T1000 (cell line): ENCODE results near the gene DDAH2.
A peak's percentile ranks its signal among the peaks of the same experiment; 100 is the strongest.

Experiments
- DNase-seq: peaks from one replicate; lab custom pipeline; 2025; ENCODE audit warnings: mixed read lengths; lab: John Stamatoyannopoulos, UW

The DDAH2 gene

DNA sequence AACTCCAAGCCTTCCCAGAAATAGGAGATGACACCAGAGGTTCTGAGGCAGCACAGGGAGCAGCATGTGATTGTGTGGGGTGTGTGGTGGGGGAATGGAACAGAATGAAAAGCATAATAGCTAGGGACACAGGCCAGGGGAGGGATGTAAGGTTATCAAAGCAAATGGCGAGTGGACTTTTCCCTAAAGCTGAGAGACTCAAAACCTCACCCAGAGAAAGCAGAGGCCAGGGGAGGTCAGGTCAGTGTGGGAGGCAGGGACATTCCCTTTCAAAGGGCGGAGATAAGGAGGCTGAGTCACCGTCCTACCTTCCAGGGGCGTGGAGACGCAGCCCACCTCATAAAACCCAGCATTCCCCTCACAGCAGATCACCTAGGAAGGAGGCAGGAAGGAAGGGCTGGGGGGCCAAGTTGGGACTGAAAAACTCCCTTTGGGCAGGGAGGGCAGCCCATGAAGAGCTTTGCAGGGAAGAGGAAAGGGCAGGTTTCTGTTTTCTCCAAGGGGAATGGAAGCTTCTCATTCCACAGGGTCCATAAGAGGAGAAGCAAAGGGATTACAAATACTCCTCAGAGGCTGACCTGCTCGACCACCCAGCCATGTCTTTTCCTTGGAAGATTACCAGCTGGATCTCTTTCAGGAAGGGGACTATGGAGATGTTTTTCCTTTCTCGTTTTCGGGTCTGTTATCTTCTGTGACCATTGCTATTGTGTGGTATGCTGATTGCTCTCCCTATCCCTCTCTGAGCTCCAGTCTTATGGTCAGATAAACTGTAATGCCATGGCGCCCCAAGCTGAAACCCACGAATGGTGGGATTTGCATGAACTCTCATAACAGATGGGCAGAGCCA is 38.6 kb downstream of the DDAH2 start:
- no peak for DNase-seq

- no peak for DNase-seq
Observed at GRCh38 chr6:31689249-31690110, 39.6 kb downstream of the DDAH2 start.

DNA sequence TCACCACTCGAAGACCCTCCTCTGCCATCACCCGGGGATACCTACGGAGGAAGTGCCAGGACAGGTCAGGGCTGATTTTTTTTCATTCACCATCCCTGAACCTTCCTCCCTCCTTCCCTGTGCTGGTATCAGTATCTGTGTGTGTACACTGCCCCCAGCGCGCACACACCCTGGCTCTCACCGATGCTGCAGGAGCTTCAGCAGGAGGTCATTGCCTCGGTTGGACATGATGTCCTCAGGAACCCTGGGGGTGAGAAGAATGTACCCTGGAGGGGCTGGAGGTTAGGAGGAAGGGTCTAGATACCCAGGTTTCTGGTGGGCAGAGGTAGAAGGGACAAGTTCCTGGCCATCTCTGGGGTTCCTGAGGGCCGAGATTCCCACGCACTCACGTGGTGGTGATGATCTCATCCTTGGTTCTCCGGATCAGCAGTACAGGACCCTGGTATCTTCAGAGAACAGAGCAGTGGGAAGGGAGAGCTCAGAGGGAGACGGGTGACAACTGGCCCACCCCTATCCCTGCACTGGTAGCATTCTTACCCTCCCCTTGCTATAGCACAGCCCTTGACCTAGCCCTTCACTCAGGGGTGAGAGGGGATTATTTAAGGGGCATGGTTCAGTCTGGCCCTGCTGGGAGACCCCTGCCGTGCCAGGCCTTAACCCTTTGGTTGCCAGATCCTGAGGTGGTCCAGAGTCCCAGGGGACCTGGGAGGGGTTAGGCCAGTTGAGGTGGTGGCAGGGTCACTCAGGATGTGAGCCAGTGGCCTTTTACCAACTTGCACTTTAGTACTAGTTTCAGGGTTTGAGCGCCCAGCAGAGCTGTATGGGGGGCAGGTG is 41.0 kb downstream of the DDAH2 start:
- no peak for DNase-seq

DNA sequence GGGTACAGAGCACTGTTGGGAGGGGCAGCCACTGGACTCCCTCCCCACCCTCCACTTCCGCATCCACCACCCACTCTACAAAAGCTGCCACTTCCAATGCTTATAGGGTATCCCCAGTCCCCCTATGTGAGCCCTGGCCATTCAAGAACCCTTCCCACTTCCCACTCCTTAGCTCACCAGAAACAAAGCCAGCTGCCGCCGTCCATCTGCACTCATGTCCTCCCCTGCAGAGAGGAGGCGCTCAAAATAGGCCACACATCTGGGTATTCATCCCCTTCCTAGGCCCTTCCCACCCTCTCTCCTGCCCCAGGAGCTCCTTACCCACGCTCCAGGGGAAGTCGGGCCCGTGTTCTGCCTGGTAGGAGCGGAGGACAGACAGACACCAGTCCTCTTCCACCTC is 41.8 kb downstream of the DDAH2 start:
- DNase-seq, result no peak

DNA sequence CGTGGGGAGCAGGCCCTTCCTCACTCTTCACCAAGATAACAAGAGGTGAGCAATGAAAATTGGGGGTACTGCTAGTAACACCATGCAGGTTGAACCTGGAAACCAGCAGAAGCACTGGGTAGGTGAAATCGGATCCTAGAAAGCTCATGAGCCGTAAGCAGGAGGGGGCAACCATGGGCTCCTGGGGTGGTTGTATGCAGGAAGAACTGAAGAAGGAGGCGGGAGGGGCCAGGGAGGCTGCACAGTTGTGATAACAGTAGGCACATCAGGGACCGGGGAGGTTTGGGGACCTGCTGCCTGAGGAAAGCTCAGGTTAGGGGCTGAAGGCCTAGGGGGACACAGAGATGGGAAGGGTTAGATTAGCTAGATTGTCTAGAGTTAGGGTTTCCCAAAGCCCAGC is 42.6 kb downstream of the DDAH2 start:
- no peak for DNase-seq

- DNase-seq, result no peak
Observed at GRCh38 chr6:31683591-31683990, 45.5 kb downstream of the DDAH2 start.

GRCh38 chr6:31681135-31681671 is 47.9 kb downstream of the DDAH2 start:
- no peak for DNase-seq

DNA sequence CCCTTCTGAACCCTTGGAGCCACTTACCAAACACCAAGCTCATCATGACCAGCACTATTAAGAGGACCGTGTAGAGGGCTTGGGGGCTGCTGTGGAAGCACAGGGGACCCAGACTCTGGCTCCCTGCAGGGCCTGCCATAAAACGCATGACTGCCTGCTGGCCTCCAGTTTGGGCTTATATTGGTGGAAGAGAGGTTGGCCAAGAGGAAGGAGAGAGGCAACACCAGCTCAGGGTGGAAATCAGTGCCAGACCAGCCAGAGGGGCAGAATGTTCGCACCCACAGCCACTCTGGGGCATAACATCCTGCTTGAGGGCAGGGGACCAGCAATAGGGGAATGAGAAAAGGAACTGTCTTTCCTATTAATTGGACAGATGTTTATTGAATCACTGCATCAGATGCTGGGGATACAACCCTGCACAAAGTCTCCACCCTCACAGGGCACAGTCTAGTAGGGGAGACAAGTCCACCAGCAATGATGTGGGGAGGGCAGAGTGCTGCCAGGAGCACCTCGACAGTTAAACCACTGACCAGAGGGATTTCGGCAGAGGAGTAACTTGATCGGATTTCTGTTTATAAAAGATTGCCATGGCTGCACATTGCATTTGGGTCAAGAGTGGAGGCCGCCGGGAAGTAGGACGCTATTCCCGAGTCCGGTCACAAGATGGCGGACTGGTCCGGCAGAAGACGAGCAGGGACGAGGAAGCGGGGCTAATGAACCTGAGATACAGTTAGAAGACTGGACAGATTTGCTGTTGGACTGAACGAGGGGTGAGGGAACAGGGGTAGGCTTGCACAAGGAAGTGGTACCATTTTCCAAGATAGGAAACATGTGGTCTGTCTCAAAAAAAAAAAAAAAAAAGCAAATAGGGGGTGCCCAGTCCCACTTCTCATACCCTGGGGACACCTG is 48.6 kb downstream of the DDAH2 start, which contains the start of gene LY6G5C:
Gene LY6G5C (minus strand): TSS at position 842 of the 909 bp plus-strand sequence. CDS start 694 bp downstream, at position 148.
- DNase-seq, result peak; percentile 78

DNA sequence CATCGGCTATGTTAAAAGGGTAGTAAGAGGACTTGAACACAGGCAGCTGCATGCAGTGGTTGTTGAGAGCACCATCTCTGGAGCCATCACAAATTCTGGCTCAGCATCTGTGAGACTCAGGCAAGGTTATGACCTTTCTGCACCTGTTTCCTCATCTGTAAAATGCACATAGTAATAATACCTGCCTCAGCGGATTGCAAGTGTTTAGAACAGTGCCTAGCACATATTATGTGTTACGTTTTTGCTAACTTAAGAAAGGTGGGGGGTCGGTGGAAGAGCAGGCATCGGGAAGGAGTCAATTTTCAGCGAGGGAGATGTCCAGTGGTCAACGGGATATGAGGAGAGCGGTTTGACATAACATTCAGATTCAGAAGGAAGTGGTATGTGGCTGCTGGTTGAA is 51.1 kb downstream of the DDAH2 start:
- no peak for DNase-seq
